OCI-LY7 (cell line): ENCODE results near the gene PSG2. TPM values are rescaled to one million over a fixed set of nuclear protein-coding genes. Genes with fewer than 3 reads are reported as not detected.
"Not testable (repeated sequence)": the region's sequence is repeated elsewhere in the genome, so short reads cannot be mapped to it uniquely, and the experiment has no call there.

ENCODE experiments used
- BruUV-seq: library from RNA; stranded (reverse); fragments of 400-500 nt; replicated peaks from 2 replicates; lab custom pipeline; 2021; lab: Mats Ljungman, UMichigan
- CTCF ChIA-PET: fragments of 300-600 bp; sonication (Branson Sonifier 250); formaldehyde crosslinking; loops from one replicate; lab custom pipeline; 2022; ENCODE audit warnings: antibody characterized with exemption; ENCODE audit not compliant: unreplicated experiment; lab: Charles Lee
- POLR2A ChIA-PET: fragments of 300-600 bp; sonication (Branson Sonifier 250); formaldehyde crosslinking; loops from one replicate; lab custom pipeline; 2022; ENCODE audit warnings: antibody characterized with exemption; lab: Charles Lee
- DNase-seq: peaks from one replicate; pipeline ENCODE4 v3.0.0-alpha.2; 2015; ENCODE audit warnings: low spot score
- H2AFZ ChIP-seq: fragments of 200-600 bp; sonication (generic), shearing (Covaris generic); 2 replicates; pipeline ENCODE4 v1.6.1; 2014; ENCODE audit warnings: mild to moderate bottlenecking, antibody characterized with exemption, low read length, moderate library complexity
- H3K27ac ChIP-seq: fragments of 200-600 bp; sonication (generic); 2 replicates; pipeline ENCODE4 v1.5.1; 2014; ENCODE audit warnings: mixed run types, low read depth, mild to moderate bottlenecking, moderate library complexity, low read length, inconsistent platforms; ENCODE audit not compliant: poor library complexity, severe bottlenecking
- H3K36me3 ChIP-seq: fragments of 200-600 bp; sonication (generic); 2 replicates; pipeline ENCODE4 v1.6.1; 2014; ENCODE audit warnings: mild to moderate bottlenecking, antibody characterized with exemption, low read length, moderate library complexity, mixed read lengths; ENCODE audit not compliant: insufficient read depth
- H3K4me1 ChIP-seq: fragments of 200-600 bp; sonication (generic); 2 replicates; pipeline ENCODE4 v1.5.1; 2014; ENCODE audit warnings: mild to moderate bottlenecking, low read length; ENCODE audit not compliant: insufficient read depth, poor library complexity, severe bottlenecking
- H3K4me2 ChIP-seq: fragments of 200-600 bp; sonication (generic); 2 replicates; pipeline ENCODE4 v1.6.1; 2014; ENCODE audit warnings: mild to moderate bottlenecking, low read length
- H3K4me3 ChIP-seq: fragments of 200-600 bp; sonication (generic); 2 replicates; pipeline ENCODE4 v1.5.1; 2014; ENCODE audit warnings: mild to moderate bottlenecking, low read depth, low read length; ENCODE audit not compliant: poor library complexity, severe bottlenecking
- H3K79me2 ChIP-seq: fragments of 200-600 bp; sonication (generic); 2 replicates; pipeline ENCODE4 v1.6.1; 2016; ENCODE audit warnings: low read depth, mild to moderate bottlenecking, low read length, moderate library complexity, mixed read lengths; ENCODE audit not compliant: insufficient read depth
- H3K9me2 ChIP-seq: fragments of 200-600 bp; sonication (generic); 2 replicates; pipeline ENCODE4 v1.6.1; 2016; ENCODE audit warnings: mild to moderate bottlenecking, low read length, mixed read lengths; ENCODE audit not compliant: insufficient read depth
- H3K9me3 ChIP-seq: fragments of 200-600 bp; sonication (generic); 2 replicates; pipeline ENCODE4 v1.6.1; 2014; ENCODE audit warnings: mild to moderate bottlenecking, mixed run types, low read length, mixed read lengths
- H4K20me1 ChIP-seq: fragments of 200-600 bp; sonication (generic); 2 replicates; pipeline ENCODE4 v1.6.1; 2014; ENCODE audit warnings: mild to moderate bottlenecking, antibody characterized with exemption, low read length, moderate library complexity, mixed read lengths; ENCODE audit not compliant: insufficient read depth
- CTCF ChIP-seq: fragments of 200-600 bp; sonication (generic); conservative IDR thresholded peaks from 2 replicates; pipeline ENCODE4 v1.5.1; 2014; ENCODE audit warnings: mild to moderate bottlenecking, antibody characterized with exemption, low read length, moderate library complexity, mixed read lengths
- EZH2phosphoT487 ChIP-seq: fragments of 200-600 bp; sonication (generic); IDR thresholded peaks from 2 replicates; pipeline ENCODE4 v1.6.1; 2018; ENCODE audit warnings: low read depth, borderline replicate concordance, mild to moderate bottlenecking, mixed run types, antibody characterized with exemption, low read length, moderate library complexity, mixed read lengths
- intact Hi-C: fragments of 100-400 bp; cut with micrococcal nuclease; formaldehyde crosslinking; loops from one replicate; pipeline ENCODE4 v1.10.0; 2022; ENCODE audit not compliant: unreplicated experiment
- total RNA-seq, 2 experiments: library from RNA; depleted of rRNA in 1 of 2; stranded (reverse); fragments of >200 nt in 1 of 2; shearing (Covaris generic) in 1 of 2; gene quantifications; 2 replicates each; pipeline ENCODE4 v1.2.3, GENCODE V29; 2014 to 2022

PSG2 gene
- total RNA-seq, 2 experiments from 2014 or later = not detected

DNA sequence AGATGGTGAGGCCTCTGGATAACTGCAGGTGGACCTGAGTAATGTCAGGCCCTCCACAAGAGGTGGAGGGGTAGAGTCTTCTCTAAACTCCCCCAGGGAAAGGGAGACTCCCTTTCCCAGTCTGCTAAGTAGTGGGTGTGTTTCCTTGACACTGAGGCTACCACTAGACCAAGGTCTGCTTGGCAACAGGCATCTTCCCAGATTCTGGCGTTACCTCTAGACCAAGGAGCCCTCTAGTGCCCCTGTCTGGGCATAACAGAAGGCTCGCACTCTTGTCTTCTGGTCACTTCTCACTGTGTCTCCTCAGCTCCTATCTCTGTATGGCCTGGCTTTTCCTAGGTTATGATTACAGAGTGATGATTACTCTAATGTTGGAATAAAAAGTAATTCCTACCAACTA is 50.9 kb downstream of the PSG2 start:
- H3K4me2 ChIP-seq, H3K9me3 ChIP-seq, H2AFZ ChIP-seq, intact Hi-C loops, H3K9me2 ChIP-seq, H3K4me3 ChIP-seq, H4K20me1 ChIP-seq, CTCF ChIA-PET, BruUV-seq, H3K4me1 ChIP-seq, POLR2A ChIA-PET, H3K79me2 ChIP-seq, H3K36me3 ChIP-seq, H3K27ac ChIP-seq: not testable (repeated sequence)
- TF ChIP-seq CTCF = 0 out of 2 replicates have a peak, but pooled peaks have one; percentile 15
- peak; percentile 2 for DNase-seq

GRCh38 chr19:43028866-43029265 is 53.6 kb downstream of the PSG2 start:
- DNase-seq = no peak
- Histone ChIP-seq H3K4me3 (no peak overlapping the region), H3K4me2 (no peak overlapping the region), H2AFZ (no peak overlapping the region), H3K9me3 (no peaks in the 10 kb centered on the region), H3K4me1 (no peaks in the 10 kb centered on the region), H4K20me1 (no peaks in the 10 kb centered on the region), H3K27ac (no peak overlapping the region), H3K36me3 (no peaks in the 10 kb centered on the region), H3K9me2 (no peaks in the 10 kb centered on the region), H3K79me2 (no peaks in the 10 kb centered on the region)
- ChIA-PET POLR2A (no interaction called here), CTCF (no interaction called here)
- intact Hi-C loops = no loop called here
- TF ChIP-seq CTCF = no peak
- no peak for TF ChIP-seq EZH2phosphoT487
- no TSS peak for BruUV-seq

GRCh38 chr19:43027985-43028384 is 54.5 kb downstream of the PSG2 start:
- H3K4me3 ChIP-seq, H3K4me1 ChIP-seq, H3K4me2 ChIP-seq, H2AFZ ChIP-seq, H3K36me3 ChIP-seq, H4K20me1 ChIP-seq, intact Hi-C loops, DNase-seq, BruUV-seq, POLR2A ChIA-PET, H3K9me2 ChIP-seq, H3K9me3 ChIP-seq, CTCF ChIA-PET, H3K79me2 ChIP-seq, H3K27ac ChIP-seq: not testable (repeated sequence)
- TF ChIP-seq CTCF = peak; percentile 63

DNA sequence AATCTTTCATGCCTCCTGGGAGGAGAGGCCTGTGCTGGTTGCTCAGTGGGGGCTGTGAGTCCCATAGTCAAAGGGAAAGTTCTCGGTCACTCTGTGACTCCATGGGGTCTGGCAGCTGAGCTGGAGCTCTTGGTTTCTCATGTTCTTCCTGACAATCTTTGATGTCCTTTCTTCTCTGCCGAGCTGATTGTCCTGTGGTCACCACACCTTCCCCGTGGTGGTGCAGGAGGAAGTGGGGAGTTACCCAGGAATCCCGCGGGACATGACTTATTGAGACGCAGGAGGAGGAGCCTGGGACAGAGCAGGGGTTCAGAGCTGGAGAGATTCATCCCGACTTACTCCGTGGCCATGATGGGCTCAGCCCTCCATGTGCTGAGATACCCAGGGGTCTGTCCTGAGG is 55.4 kb downstream of the PSG2 start:
- H3K4me1 ChIP-seq, H3K36me3 ChIP-seq, H3K27ac ChIP-seq, DNase-seq, H2AFZ ChIP-seq, H3K9me2 ChIP-seq, H3K79me2 ChIP-seq, intact Hi-C loops, H3K4me2 ChIP-seq, H4K20me1 ChIP-seq, H3K9me3 ChIP-seq, BruUV-seq, POLR2A ChIA-PET, H3K4me3 ChIP-seq: not testable (repeated sequence)
- CTCF ChIA-PET = interaction anchor here (0.6 kb wide), 1 partner anchor 41 kb away, joined by 4 read pairs; no protein-coding TSS in a partner anchor

DNA sequence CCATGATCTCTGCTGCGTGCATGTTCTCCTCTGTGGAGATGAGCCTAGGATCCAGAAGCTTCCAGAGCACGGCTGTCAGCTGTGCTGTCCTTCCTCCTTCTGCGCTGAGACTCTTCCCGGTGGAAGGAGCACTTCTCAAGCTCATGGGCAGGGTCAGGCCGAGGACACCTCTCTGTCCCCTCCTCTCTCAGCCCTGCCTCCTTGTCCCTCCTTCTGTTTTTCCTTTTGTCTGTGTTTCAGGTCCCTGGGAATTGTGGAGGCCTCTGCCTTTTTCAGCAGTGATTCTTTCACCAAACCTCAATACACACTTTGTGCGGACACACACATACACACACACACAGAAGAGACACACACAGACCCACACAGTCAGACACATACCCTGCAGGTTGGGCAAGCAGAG is 56.1 kb downstream of the PSG2 start, which contains the start of gene PSG11:
Gene PSG11, minus strand, starts transcription at position 101 of the 400 bp plus-strand sequence. Its CDS starts 97 bp downstream, at position 4.
- H3K79me2 ChIP-seq, H2AFZ ChIP-seq, H4K20me1 ChIP-seq: not testable (repeated sequence)

More for the DNA sequence above, 56.1 kb downstream of the PSG2 start, which contains the start of gene PSG11:
- BruUV-seq, H3K4me3 ChIP-seq, H3K27ac ChIP-seq, intact Hi-C loops, DNase-seq, CTCF ChIA-PET, POLR2A ChIA-PET, H3K4me2 ChIP-seq, H3K4me1 ChIP-seq, H3K9me3 ChIP-seq, H3K9me2 ChIP-seq, H3K36me3 ChIP-seq: not testable (repeated sequence)
